Panc1 (cell line): ENCODE data around the gene VPS16. TPM values are rescaled to one million over a fixed set of nuclear protein-coding genes. Genes with fewer than 3 reads are reported as not detected.

Source experiments
- ATAC-seq: fragments of 200-7000 bp; cut with Tn5 transposase; 2 replicates; pipeline ENCODE4 v1.9.1; 2020; ENCODE audit warnings: mild to moderate bottlenecking, moderate library complexity
- BruUV-seq: library from RNA; stranded (reverse); fragments of 400-500 nt; replicated peaks from 2 replicates; lab custom pipeline; 2021; lab: Mats Ljungman, UMichigan
- CTCF ChIA-PET: fragments of 300-600 bp; sonication (Branson Sonifier 250); formaldehyde crosslinking; loops from one replicate; lab custom pipeline; 2022; ENCODE audit warnings: antibody characterized with exemption; lab: Charles Lee
- POLR2A ChIA-PET: fragments of 300-600 bp; sonication (Branson Sonifier 250); formaldehyde crosslinking; loops from one replicate; lab custom pipeline; 2022; ENCODE audit warnings: antibody characterized with exemption; lab: Charles Lee
- DNase-seq: peaks from one replicate; pipeline ENCODE4 v3.0.0-alpha.2; 2010; ENCODE audit warnings: low read depth, low spot score
- H3K27ac ChIP-seq: 2 replicates; pipeline ENCODE4 v1.5.1; 2011; ENCODE audit warnings: mild to moderate bottlenecking, low read length, inconsistent platforms
- H3K27me3 ChIP-seq: fragments of 200-500 bp; sonication (Bioruptor generic); 2 replicates; pipeline ENCODE4 v1.6.0; 2014; ENCODE audit warnings: low read length, inconsistent platforms; ENCODE audit not compliant: control insufficient read depth, insufficient read depth
- H3K36me3 ChIP-seq: fragments of 200-500 bp; sonication (Bioruptor generic); 2 replicates; pipeline ENCODE4 v1.5.1; 2014; ENCODE audit warnings: inconsistent platforms, mild to moderate bottlenecking, low read length, moderate library complexity; ENCODE audit not compliant: control insufficient read depth, insufficient read depth
- H3K4me1 ChIP-seq: 2 replicates; pipeline ENCODE4 v1.5.1; 2011; ENCODE audit warnings: inconsistent platforms, mild to moderate bottlenecking, low read length, moderate library complexity; ENCODE audit not compliant: control insufficient read depth, insufficient read depth
- H3K4me3 ChIP-seq, 2 experiments: 2 replicates each; pipeline ENCODE4 v1.5.1; 2011 to 2012; ENCODE audit warnings: low read depth in 2 of 2, low read length in 2 of 2, mild to moderate bottlenecking in 2 of 2, inconsistent platforms in 1 of 2, moderate library complexity in 1 of 2
- H3K9me3 ChIP-seq: fragments of 200-500 bp; sonication (Bioruptor generic); 2 replicates; pipeline ENCODE4 v1.5.1; 2014; ENCODE audit warnings: low read depth, mild to moderate bottlenecking, inconsistent platforms, low read length, moderate library complexity; ENCODE audit not compliant: control insufficient read depth, insufficient read depth
- POLR2AphosphoS5 ChIP-seq: IDR thresholded peaks from 2 replicates; pipeline ENCODE4 v1.6.1; 2012; ENCODE audit warnings: mild to moderate bottlenecking, low read depth, low read length, moderate library complexity
- REST ChIP-seq, 2 experiments: IDR thresholded peaks; 2 replicates each; pipeline ENCODE4 v1.6.1; 2011 to 2012; ENCODE audit warnings: low read depth in 2 of 2, control low read depth in 1 of 2, low read length in 1 of 2, mild to moderate bottlenecking in 1 of 2, moderate library complexity in 1 of 2; ENCODE audit not compliant: insufficient read depth in 1 of 2
- SIN3A ChIP-seq: IDR thresholded peaks from 2 replicates; pipeline ENCODE4 v1.6.1; 2012; ENCODE audit warnings: low read depth, mild to moderate bottlenecking, low read length, moderate library complexity, borderline replicate concordance; ENCODE audit not compliant: insufficient read depth
- TCF7L2 ChIP-seq: IDR thresholded peaks from 2 replicates; pipeline ENCODE4 v1.6.1; 2011; ENCODE audit warnings: mild to moderate bottlenecking, low read depth, low read length, inconsistent platforms
- in situ Hi-C: cut with HindIII; loops from 2 replicates; pipeline ENCODE4 v1.10.0; 2016; ENCODE audit warnings: low sequenced_read_pairs, low pct_unique_long_range_greater_than_20kb
- intact Hi-C: fragments of 100-400 bp; cut with micrococcal nuclease; formaldehyde crosslinking; loops from one replicate; pipeline ENCODE4 v1.10.0; 2022; ENCODE audit not compliant: unreplicated experiment
- total RNA-seq: library from RNA; stranded (reverse); gene quantifications from one replicate; pipeline ENCODE4 v1.2.1, GENCODE V29; 2021; ENCODE audit not compliant: unreplicated experiment
- TF ChIP-seq, protein P1 (sequence below): fragments of 450-650 bp; IDR thresholded peaks from 2 replicates; pipeline ENCODE4 v1.5.1; 2017; ENCODE audit warnings: mild to moderate bottlenecking

Gene VPS16
- total RNA-seq, 1 experiment from 2014 or later, result 35.3 TPM

DNA sequence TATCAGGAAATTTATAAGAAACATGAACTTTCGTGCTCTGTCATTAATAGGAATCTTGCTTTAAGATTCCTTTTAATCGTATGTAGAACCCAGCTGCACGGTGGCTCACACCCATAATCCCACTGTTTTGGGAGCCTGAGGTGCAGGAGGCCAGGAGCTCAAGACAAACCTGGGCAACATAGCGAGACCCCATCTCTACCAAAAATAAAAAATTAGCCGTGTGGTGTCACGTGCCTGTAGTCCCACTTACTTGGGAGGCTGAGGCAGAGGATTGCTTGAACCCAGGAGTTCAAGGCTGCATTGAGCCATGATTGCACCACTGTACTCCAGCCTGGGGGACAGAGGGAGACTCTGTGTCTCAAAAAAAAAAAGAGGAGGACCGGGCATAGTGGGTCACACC is 40.1 kb downstream of the VPS16 start:
- intact Hi-C loops (no loop called here), in situ Hi-C loops (no loop called here)
- CTCF ChIA-PET, result no interaction called here

GRCh38 chr20:2883726-2884637 is 43.4 kb downstream of the VPS16 start:
- no peaks in the 10 kb centered on the region for H3K9me3 ChIP-seq
- in situ Hi-C loops (no loop called here), intact Hi-C loops (no loop called here)
- TF ChIP-seq REST (IDR thresholded peaks at IDR 0.05; ENCODE audit: insufficient read depth in 1 of 2, low read depth in 2 of 2, low read length in 1 of 2), result no peak
- no peak for TF ChIP-seq SIN3A
- TF ChIP-seq TCF7L2, result no peak
- TF ChIP-seq POLR2AphosphoS5, result no peak
- TF ChIP-seq, protein P1, sequence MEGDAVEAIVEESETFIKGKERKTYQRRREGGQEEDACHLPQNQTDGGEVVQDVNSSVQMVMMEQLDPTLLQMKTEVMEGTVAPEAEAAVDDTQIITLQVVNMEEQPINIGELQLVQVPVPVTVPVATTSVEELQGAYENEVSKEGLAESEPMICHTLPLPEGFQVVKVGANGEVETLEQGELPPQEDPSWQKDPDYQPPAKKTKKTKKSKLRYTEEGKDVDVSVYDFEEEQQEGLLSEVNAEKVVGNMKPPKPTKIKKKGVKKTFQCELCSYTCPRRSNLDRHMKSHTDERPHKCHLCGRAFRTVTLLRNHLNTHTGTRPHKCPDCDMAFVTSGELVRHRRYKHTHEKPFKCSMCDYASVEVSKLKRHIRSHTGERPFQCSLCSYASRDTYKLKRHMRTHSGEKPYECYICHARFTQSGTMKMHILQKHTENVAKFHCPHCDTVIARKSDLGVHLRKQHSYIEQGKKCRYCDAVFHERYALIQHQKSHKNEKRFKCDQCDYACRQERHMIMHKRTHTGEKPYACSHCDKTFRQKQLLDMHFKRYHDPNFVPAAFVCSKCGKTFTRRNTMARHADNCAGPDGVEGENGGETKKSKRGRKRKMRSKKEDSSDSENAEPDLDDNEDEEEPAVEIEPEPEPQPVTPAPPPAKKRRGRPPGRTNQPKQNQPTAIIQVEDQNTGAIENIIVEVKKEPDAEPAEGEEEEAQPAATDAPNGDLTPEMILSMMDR, result no peak
- no peaks in the 10 kb centered on the region for H3K27me3 ChIP-seq
- H3K36me3 ChIP-seq, result no peaks in the 10 kb centered on the region
- ChIA-PET CTCF (no interaction called here), POLR2A (no interaction called here)
- no peak for DNase-seq
- no peak for ATAC-seq
- BruUV-seq, result no TSS peak
- H3K4me3 ChIP-seq, result no peak overlapping the region
- H3K4me1 ChIP-seq, result no peaks in the 10 kb centered on the region
- no peak overlapping the region for H3K27ac ChIP-seq

More for the DNA sequence above, 40.1 kb downstream of the VPS16 start:
- no peaks in the 10 kb centered on the region for H3K4me1 ChIP-seq
- H3K4me3 ChIP-seq, result no peak overlapping the region
- no peak for ATAC-seq
- no peak for DNase-seq
- H3K9me3 ChIP-seq, result no peaks in the 10 kb centered on the region
- no peaks in the 10 kb centered on the region for H3K27me3 ChIP-seq
- H3K36me3 ChIP-seq, result no peaks in the 10 kb centered on the region
- H3K27ac ChIP-seq, result no peak overlapping the region
- no TSS peak for BruUV-seq
- TF ChIP-seq, protein P1, result no peak
- TF ChIP-seq TCF7L2, result no peak
- TF ChIP-seq POLR2AphosphoS5, result no peak
- TF ChIP-seq REST (IDR thresholded peaks at IDR 0.05; ENCODE audit: insufficient read depth in 1 of 2, low read depth in 2 of 2, low read length in 1 of 2), result no peak
- TF ChIP-seq SIN3A, result no peak
- POLR2A ChIA-PET, result interaction anchor here (0.6 kb wide), 1 partner anchor 17 kb away, joined by 8 read pairs; no protein-coding TSS in a partner anchor
